HEK293 (cell line): Measurements from ENCODE around the gene GPR152.

Source experiments
- CTCF ChIP-seq: fragments of 450-650 bp; formaldehyde crosslinking; IDR thresholded peaks from 2 replicates; pipeline ENCODE4 v1.5.1; 2016; ENCODE audit warnings: missing biosample characterization, missing genetic modification characterization
- ZBTB44 ChIP-seq: fragments of 450-650 bp; IDR thresholded peaks from 2 replicates; pipeline ENCODE4 v1.5.1; 2018; ENCODE audit warnings: missing biosample characterization, mild to moderate bottlenecking, missing genetic modification characterization
- ZNF184 ChIP-seq: fragments of 450-650 bp; IDR thresholded peaks from 2 replicates; pipeline ENCODE4 v1.5.1; 2018; ENCODE audit warnings: missing biosample characterization, mild to moderate bottlenecking, missing genetic modification characterization
- ZNF391 ChIP-seq: fragments of 450-650 bp; formaldehyde crosslinking; IDR thresholded peaks from 2 replicates; pipeline ENCODE4 v1.5.1; 2016; ENCODE audit warnings: low read depth, missing biosample characterization, missing genetic modification characterization, borderline replicate concordance
- ZNF585B ChIP-seq: fragments of 450-650 bp; formaldehyde crosslinking; IDR thresholded peaks from 2 replicates; pipeline ENCODE4 v1.5.1; 2016; ENCODE audit warnings: missing biosample characterization, missing genetic modification characterization
- ZNF600 ChIP-seq: fragments of 450-650 bp; formaldehyde crosslinking; IDR thresholded peaks from 2 replicates; pipeline ENCODE4 v1.5.1; 2016; ENCODE audit warnings: missing biosample characterization, missing genetic modification characterization
- ZNF624 ChIP-seq: fragments of 450-650 bp; formaldehyde crosslinking; IDR thresholded peaks from 2 replicates; pipeline ENCODE4 v1.5.1; 2017; ENCODE audit warnings: missing biosample characterization, missing genetic modification characterization
- ZNF792 ChIP-seq: fragments of 450-650 bp; formaldehyde crosslinking; IDR thresholded peaks from 2 replicates; pipeline ENCODE4 v1.5.1; 2016; ENCODE audit warnings: missing biosample characterization, missing genetic modification characterization

GRCh38 chr11:67464411-67465188, 12.1 kb upstream of the GPR152 start:
- TF ChIP-seq CTCF (tag by site-specific recombination): no peak
- no peak for TF ChIP-seq ZNF624
- TF ChIP-seq ZNF792 (tag by site-specific recombination): no peak
- no peak for TF ChIP-seq ZNF184 (tag by site-specific recombination)
- TF ChIP-seq ZNF391: no peak
- TF ChIP-seq ZNF600 (tag by site-specific recombination): no peak
- TF ChIP-seq ZBTB44: no peak
- no peak for TF ChIP-seq ZNF585B (tag by site-specific recombination)
